HG03442 (cell line): ENCODE data around the gene C18orf63.

ENCODE experiments used
- ATAC-seq: cut with Tn5 transposase; IDR thresholded peaks from one replicate; pipeline ENCODE4 v1.9.1; 2021; ENCODE audit warnings: mild to moderate bottlenecking, moderate library complexity; ENCODE audit not compliant: unreplicated experiment

Gene C18orf63

DNA sequence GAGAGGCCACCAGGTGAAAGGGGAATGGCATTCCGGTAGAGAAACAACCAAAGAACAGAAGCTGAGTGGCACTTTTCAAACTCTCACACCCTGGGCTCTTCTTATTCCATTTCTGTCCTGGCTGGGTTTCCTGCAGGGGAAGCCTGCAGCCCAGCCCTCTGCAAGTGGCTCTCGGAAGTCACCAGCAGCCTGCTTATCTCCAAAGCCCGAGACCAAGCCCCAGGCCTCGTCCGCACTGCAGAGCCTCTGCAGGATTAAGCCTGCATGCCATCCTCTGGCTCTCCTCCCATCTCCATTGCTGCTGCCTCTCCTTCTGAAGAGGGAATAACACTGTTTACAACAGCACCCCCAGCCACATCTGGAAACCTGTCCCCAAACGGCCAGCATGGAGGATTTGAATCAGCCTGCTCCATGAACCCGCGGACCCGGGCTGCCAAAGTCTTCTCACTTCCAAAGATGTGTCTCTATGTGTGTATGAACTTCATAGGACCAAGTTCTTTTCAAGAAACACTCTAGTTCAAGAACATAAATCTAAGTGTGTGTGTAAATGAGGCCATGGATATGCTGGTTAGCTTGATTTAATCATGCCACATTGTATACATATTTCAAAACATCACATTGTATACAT is 87.3 kb downstream of the C18orf63 start:
- ATAC-seq: no peak

DNA sequence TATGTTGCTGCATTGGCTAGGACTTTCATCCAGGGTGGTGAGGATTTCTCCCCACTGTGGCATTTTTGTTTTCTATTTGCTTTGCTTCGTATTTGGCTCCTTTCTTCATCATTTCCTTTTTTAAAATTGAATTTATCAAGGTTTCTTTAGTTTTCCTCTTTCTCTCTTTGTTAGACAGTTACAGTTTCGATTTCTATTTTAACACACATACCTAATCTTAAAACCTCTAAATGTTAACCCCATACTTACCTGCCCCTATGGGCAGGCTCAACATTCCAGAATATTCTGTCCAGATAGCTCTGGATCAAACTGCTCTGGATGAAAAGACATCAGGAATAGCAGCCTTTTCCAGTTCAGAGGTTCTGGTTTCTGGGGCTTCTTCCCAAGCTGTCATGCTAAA is 92.2 kb downstream of the C18orf63 start:
- no peak for ATAC-seq
